ENCODE results near the gene KRT9.

The KRT9 gene

DNA sequence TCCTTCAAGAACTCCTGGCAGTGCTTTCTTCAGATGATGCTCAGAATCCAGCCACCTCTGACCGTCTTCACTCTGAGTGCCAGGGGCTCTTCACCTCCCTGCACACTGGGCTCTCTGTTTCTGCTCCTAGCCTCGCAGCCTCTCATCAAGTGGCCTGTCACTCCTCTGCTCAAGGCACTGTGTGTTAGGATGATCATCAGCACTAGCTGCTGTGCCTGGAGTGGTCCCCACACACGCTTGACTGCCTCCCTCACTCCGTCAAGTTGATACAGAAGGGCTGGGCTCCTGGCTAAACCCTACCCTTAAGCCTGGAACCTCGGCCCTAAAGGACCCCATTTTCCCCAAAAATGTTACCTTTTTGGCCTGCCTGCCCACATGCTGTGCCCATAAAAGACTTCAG, 15.6 kb downstream of the KRT9 start:
- H3K27ac ChIP-seq, result no peak overlapping the region

DNA sequence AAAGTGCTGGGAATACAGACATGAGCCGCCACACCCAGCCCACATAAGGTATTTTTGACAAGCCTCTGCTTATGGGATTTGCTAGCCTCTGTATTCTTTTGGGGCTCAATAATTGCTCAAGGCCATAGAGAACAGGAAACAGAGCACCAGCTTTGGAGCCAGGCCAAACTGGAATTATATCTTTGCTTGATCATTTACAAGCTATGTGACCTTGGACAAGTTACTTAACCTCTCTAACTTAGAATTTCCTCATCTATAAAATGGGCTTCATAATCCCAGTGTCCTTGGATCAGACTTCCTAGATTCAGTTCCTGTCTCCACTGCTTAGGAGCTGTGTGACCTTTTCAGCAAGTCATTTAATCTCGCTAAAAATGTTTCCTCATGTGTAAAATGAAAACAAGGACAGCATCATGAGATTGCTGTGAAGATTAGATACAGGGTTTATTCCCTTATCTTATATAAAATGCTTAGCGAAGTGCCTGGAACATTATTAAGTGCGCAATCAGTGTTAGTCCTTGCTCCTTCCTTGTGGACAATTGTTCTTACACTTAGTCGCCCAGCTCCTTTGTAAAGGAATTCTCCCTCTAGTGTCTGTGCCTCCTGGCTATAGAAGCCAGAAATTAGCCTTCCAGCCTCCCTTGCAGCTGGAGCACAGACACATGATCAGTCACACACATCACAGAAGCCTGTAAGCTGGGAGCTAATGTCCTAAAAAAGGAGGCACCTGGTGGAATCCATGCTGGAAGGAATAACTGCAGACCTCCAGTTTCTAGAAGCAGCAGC, 16.6 kb downstream of the KRT9 start:
- 0 out of 2 replicates have a peak overlapping the region, but pooled peaks have one; percentile 1 for H3K27ac ChIP-seq
- TF ChIP-seq, protein P1, sequence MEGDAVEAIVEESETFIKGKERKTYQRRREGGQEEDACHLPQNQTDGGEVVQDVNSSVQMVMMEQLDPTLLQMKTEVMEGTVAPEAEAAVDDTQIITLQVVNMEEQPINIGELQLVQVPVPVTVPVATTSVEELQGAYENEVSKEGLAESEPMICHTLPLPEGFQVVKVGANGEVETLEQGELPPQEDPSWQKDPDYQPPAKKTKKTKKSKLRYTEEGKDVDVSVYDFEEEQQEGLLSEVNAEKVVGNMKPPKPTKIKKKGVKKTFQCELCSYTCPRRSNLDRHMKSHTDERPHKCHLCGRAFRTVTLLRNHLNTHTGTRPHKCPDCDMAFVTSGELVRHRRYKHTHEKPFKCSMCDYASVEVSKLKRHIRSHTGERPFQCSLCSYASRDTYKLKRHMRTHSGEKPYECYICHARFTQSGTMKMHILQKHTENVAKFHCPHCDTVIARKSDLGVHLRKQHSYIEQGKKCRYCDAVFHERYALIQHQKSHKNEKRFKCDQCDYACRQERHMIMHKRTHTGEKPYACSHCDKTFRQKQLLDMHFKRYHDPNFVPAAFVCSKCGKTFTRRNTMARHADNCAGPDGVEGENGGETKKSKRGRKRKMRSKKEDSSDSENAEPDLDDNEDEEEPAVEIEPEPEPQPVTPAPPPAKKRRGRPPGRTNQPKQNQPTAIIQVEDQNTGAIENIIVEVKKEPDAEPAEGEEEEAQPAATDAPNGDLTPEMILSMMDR (conservative IDR thresholded peaks at IDR 0.05), result no peak

More for the DNA sequence above, 15.6 kb downstream of the KRT9 start:
- TF ChIP-seq, protein P1 (conservative IDR thresholded peaks at IDR 0.05), result no peak

DNA sequence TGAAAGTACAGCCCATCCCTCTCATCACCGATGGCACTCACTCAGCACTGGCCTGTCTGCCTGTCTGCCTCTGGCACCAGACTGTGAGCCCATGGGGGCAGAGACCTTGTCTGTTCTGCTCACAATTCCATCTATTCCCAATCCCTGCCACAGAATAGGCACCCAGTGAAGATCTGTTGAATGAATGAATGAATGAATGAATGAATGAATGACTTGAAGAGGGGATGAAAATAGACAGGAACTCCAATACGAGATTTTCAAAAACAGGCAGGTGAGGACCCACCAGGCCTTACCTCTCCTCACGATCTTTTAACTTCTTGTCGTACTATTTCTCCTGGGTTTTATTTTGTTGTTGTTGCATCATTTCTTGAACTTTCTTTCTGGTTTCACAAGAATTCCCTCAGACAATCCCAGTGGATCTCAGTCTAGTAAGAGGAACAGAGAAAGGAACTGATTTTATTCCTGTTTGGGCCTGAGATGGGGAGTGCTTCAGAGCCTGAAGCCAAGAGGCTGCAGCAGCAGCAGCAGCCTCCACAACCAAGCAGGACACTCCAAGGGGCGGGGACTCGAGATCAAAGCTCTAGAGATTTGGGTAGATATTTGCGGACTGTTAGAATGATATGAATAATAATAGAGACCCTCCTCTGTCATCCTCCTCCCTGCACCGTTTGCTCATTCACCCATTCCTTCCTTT, 17.7 kb downstream of the KRT9 start:
- no peak overlapping the region for H3K27ac ChIP-seq
- TF ChIP-seq, protein P1 (conservative IDR thresholded peaks at IDR 0.05), result no peak

DNA sequence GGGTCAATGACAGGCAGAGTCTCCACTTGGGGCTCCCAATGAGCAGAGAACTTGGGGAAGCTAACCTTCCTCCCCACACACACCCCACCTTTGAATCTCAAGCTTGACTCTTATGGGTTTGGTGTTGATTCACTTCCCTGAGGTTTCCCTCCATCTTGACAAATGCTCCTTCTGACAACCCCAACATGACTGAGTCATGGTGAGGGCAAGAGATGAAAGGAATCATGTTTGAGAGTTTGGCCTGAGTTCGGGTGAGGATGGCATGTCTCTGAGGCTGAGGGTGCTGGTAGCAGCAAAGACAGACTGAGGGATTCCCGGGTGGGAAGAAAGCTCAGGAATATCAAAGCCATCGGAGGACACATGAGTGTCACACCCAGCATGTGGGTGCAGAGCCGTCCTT, 18.7 kb downstream of the KRT9 start:
- H3K27ac ChIP-seq, result no peak overlapping the region
- TF ChIP-seq, protein P1 (conservative IDR thresholded peaks at IDR 0.05), result no peak

DNA sequence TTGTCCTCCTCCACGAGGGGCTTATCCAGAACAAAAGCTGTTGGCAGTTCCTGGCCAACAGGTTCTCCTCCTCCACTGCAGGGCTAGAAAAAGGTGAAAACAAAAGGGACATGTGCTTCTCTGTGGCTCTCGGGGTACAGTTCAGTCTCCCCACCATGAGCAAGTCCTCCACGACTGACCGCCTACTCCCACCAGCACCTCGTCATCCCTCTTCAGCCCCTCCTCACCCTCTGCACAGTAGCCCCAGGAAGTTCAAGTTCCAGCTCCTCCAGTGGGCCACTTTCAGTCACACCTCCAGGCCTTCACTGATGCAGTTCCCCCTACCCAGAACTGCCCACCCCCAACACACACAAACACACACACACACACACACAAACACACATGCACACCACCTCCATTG, 19.4 kb downstream of the KRT9 start:
- TF ChIP-seq, protein P1 (conservative IDR thresholded peaks at IDR 0.05), result no peak
- no peak overlapping the region for H3K27ac ChIP-seq

DNA sequence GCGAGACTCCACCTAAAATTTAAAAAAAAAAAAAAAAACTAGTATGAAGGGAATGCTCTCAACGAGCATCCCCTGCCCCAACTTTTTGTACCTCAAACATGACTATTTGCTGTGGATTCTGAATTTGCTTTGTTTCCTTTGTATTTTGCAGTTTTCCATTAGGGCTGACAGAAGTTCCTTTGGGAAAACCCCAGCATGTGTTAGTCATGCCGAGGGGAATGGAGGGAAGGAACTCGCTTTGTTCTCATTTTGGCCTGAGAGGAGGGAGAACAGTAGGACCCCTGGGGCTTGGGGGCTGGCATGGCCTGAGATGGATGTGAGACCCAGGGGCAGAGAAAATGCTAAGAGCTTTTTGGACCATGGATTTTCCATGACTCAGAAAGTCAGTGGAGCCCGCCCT, 20.5 kb downstream of the KRT9 start:
- no peak overlapping the region; the same call in 1 of the 2 replicates for H3K27ac ChIP-seq
- TF ChIP-seq, protein P1 (conservative IDR thresholded peaks at IDR 0.05), result no peak

DNA sequence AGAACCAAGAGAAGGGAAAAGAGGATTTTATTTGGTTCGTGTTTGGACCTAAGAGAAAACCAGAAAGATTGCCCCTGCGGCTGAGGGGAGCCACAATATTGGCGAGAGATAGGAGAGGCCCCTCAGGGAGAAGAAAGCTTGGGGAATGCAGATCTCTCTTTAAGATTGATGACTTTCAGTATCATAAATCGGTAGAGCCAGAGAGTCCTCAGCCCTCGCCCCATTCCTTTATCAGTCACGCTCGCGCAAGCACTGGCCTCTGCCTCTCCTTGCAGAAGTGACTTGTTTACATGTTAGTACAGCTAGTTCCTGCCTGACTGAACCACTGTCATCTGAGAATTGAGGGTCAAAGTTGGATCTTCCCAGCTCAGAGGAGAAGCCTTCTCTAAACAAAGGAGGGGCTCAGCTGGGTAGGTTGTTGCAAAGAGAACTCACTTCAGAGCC, 22.2 kb downstream of the KRT9 start:
- TF ChIP-seq, protein P1 (conservative IDR thresholded peaks at IDR 0.05), result no peak; the same call in 1 of the 2 replicates
- H3K27ac ChIP-seq, result peak overlapping the region; percentile 69
